ENCODE data around the gene CDCA5. TPM values are rescaled to one million over a fixed set of nuclear protein-coding genes. Genes with fewer than 3 reads are reported as not detected.
A peak's percentile ranks its signal among the peaks of the same experiment; 100 is the strongest.

CDCA5 gene
- total RNA-seq, 1 experiment from 2014 or later, result 73.4 TPM

- CTCF ChIA-PET, result no interaction called here
- Histone ChIP-seq H2AFZ (ENCODE audit: low read length) (no peak overlapping the region), H3K36me3 (ENCODE audit: low read depth, low read length) (peaks cover 46% of the 10 kb centered on the region), H3K4me3 (ENCODE audit: low read length) (no peak overlapping the region), H3K9me2 (replicated peaks; ENCODE audit: low read length) (no peaks in the 10 kb centered on the region), H3F3A (ENCODE audit: low read length, unreplicated experiment) (peaks cover 9% of the 10 kb centered on the region), H4K20me1 (ENCODE audit: low read length) (0 out of 2 replicates have a peak, but pooled peaks cover 3% of the 10 kb centered on the region), H3K27me3 (ENCODE audit: low read length) (no peaks in the 10 kb centered on the region), H3K79me2 (ENCODE audit: low read length) (peaks cover 55% of the 10 kb centered on the region), H3K4me1 (ENCODE audit: insufficient read depth, low read length) (peaks cover 21% of the 10 kb centered on the region), H3K27ac (ENCODE audit: low read length) (no peak overlapping the region), H3K4me2 (ENCODE audit: low read length) (no peak overlapping the region), H3K9me3 (ENCODE audit: low read length) (no peaks in the 10 kb centered on the region), H3K9ac (ENCODE audit: low read length) (no peak overlapping the region)
- TF ChIP-seq EZH2phosphoT487 (IDR thresholded peaks at IDR 0.05; ENCODE audit: borderline replicate concordance, low read length), result no peak
- no peak for TF ChIP-seq CTCF (conservative IDR thresholded peaks at IDR 0.05; ENCODE audit: low read depth, low read length)
- TF ChIP-seq EZH2 (IDR thresholded peaks at IDR 0.05; ENCODE audit: low read length, unreplicated experiment), result no peak
- BruUV-seq (replicated peaks), result TSS peak; percentile 4
- intact Hi-C loops (cut with micrococcal nuclease), result no loop called here
- DNase-seq (no peak), ATAC-seq (no peak)
- POLR2A ChIA-PET (ENCODE audit: unreplicated experiment), result no interaction called here
These were observed 40.8 kb upstream of the CDCA5 start for GRCh38 chr11:65124480-65125196.

GRCh38 chr11:65121865-65122696 is 38.2 kb upstream of the CDCA5 start, which contains the start of the genes FAU and MRPL49:
Gene FAU (minus strand): TSS chr11:65122134. CDS start chr11:65121813, 321 bp downstream.
Gene MRPL49 (plus strand): TSS chr11:65122321. CDS start chr11:65122347, 26 bp downstream.
- H3K9me3 ChIP-seq (ENCODE audit: low read length), result no peaks in the 10 kb centered on the region
- peaks cover 20% of the 10 kb centered on the region for H3F3A ChIP-seq (ENCODE audit: low read length, unreplicated experiment)
- no peaks in the 10 kb centered on the region for H3K27me3 ChIP-seq (ENCODE audit: low read length)
- intact Hi-C loops (cut with micrococcal nuclease), result loop anchor here (1.0 kb wide), 1 partner anchor 13 kb away; no protein-coding TSS in a partner anchor
- peaks cover 37% of the 10 kb centered on the region for H3K36me3 ChIP-seq (ENCODE audit: low read depth, low read length)
- 0 out of 2 replicates have a peak, but pooled peaks cover 3% of the 10 kb centered on the region for H4K20me1 ChIP-seq (ENCODE audit: low read length)
- peak within 1 kb of the TSS; percentile 89 for H3K4me2 ChIP-seq (ENCODE audit: low read length)
- no peak for TF ChIP-seq EZH2 (IDR thresholded peaks at IDR 0.05; ENCODE audit: low read length, unreplicated experiment)
- TF ChIP-seq EZH2phosphoT487 (IDR thresholded peaks at IDR 0.05; ENCODE audit: borderline replicate concordance, low read length), result no peak
- TF ChIP-seq CTCF (conservative IDR thresholded peaks at IDR 0.05; ENCODE audit: low read depth, low read length), result no peak
- peak within 1 kb of the TSS; percentile 53 for H3K27ac ChIP-seq (ENCODE audit: low read length)
- ChIA-PET POLR2A (ENCODE audit: unreplicated experiment) (interaction anchor here (0.5 to 1.6 kb wide), 12 partner anchors 11 to 388 kb away, joined by 3 to 24 read pairs (median 4); partner anchors contain the start of genes POLA2 and TM7SF2), CTCF (interaction anchor here (0.6 to 0.9 kb wide), 2 partner anchors 10 to 12 kb away, joined by 3 to 5 read pairs; partner anchors contain the start of gene TM7SF2)
- H3K4me3 ChIP-seq (ENCODE audit: low read length), result peak within 1 kb of the TSS; percentile 92
- H2AFZ ChIP-seq (ENCODE audit: low read length), result peak within 1 kb of the TSS; percentile 60
- peak within 1 kb of the TSS; percentile 96 for H3K9ac ChIP-seq (ENCODE audit: low read length)
- H3K9me2 ChIP-seq (replicated peaks; ENCODE audit: low read length), result no peaks in the 10 kb centered on the region
- TSS peak; percentile 69 for BruUV-seq (replicated peaks)
- peaks cover 59% of the 10 kb centered on the region for H3K79me2 ChIP-seq (ENCODE audit: low read length)
- peaks cover 21% of the 10 kb centered on the region for H3K4me1 ChIP-seq (ENCODE audit: insufficient read depth, low read length)
- ATAC-seq, result peak; percentile 78
- peak; percentile 99 for DNase-seq
